LoVo (cell line): ENCODE results near the gene NECTIN4.
A peak's percentile ranks its signal among the peaks of the same experiment; 100 is the strongest.
"Not testable (repeated sequence)": the region's sequence is repeated elsewhere in the genome, so short reads cannot be mapped to it uniquely, and the experiment has no call there.

Experiments used
- DNase-seq: peaks from one replicate; pipeline ENCODE4 v3.0.0-alpha.2; 2016; ENCODE audit warnings: low spot score

NECTIN4 gene

DNA sequence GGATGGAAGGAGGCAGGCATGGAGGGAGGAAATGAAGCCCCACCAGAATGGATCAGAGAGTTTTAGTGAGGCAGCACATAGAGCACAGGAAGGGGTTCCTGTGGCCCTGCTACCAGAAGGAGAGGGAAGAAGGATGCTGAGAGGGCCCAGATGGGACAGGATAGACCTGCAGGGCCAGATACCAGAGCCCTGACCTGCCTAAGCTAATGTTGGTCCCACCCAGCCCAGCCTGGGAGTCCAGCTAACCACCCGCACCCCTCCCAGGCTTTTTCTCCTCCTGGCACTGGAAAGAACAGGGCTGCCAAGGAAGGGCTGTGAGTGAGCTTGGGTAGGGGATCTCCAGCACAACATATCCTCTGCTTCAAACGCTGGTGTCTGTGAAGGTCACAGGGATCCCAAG, 6.9 kb downstream of the NECTIN4 start:
- DNase-seq: no peak

DNA sequence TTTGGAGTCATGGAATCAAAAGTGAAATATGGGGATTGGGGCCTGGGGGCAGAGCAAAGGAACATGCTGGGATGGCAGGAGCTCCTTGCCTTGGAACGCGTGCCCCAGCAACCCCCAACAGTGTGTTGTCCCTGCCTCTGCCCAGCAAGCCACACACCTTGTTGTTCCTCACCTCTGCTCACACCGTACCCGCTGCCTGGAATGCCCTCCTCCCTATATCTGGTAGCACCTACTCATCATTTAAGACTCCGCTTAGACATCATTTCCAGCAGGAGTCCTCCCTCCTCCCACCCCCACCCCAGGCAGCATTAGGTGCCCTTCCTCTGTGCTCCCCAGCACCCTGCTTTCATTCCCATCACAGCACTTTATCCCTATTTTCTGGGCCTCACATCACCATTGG, 7.8 kb downstream of the NECTIN4 start:
- DNase-seq: no peak

DNA sequence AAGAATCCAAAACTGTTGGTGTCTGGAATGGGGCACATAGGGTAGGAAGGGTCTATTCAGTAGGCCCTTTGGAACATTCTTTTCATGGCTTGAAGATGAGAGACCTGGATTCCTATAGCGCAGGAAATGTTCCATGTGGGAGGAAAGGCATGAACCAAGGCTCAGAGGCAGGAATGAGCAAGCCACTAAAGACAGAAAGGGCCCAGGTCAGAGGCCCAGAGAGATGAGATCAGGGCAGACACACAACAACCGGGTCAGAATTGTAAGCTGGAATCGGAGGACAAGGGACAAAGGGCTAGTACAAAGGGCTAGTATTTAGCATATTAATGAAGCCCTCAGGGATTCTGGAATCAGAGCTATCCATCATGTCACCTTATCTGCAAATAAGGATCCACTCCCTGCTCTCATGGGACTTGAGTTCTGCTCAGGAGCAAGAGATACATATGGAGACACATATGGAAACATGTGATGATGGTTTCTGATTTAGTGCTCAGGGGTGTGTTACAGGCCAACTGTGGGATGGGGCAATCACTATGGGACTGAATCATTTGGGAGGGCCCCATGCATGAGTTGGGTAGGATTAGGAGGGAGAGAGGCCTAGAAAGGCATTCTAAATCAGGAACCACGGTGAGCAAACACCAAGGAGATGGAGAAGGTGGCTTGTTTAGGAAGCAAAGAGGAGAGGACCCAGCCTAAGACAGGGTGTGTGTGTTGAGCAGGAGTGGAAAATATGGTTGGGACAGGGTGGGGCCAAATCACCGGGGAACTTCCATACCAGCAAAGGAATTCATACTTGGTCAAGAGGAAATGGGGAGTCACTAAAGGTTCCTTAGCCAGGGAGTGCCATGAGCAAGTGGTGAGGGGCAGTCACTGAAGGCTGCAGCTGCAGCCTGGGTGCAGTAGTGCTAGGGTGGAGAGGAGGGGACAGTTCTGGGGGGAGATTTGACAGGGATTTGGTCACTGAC, 8.6 kb downstream of the NECTIN4 start:
- no peak for DNase-seq

DNA sequence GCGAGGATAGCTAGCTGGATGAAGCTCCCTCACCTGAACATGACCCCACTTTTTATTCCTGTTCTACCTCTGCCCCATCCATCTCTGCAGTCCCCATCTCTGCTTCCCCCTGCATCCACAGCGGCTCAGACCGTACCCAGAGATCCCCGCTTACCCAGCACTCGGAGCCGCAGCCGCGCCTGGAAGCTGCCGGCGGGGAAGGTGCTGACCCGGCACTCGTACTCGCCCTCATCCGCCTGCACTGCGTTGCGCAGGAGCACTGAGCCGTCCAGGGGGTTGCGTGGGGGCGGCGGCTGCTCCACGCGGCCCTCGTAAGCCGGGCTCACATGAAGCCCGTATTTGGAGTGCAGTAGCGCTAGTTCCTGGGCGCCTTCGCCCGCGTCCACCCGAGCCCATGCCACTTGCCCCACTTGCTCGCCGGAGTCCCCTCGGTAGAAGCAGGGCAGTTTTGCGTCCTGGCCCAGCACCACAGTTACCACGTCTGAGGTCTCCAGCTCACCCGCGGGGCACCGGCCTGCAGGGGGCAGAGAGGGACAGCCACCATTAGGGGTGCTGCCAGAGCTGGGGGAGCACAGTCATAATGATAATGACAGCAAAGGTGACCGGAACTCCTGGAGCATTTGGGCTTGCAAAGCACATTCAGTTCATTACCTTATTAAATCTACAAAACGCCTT, 9.8 kb downstream of the NECTIN4 start:
- no peak for DNase-seq

DNA sequence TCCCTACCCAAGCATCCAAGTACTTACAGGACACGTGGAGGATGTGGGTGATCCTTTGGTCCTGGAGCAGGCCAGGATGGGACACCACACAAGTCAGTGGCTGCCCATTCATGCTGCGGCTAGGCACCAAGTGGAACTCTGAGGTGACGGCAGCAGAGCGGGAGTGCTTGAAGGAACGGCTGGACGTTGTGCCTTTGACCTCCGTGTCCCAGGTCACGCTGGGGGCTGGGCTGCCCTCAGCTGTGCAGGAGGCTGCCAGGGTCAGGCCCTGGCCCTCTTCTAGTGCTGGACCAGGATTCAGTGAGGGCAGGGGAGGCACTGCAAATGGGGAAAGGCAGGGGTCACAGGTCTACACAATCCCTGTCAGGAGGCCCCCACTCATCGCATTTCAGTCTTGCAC, 11.9 kb downstream of the NECTIN4 start:
- DNase-seq: no peak

DNA sequence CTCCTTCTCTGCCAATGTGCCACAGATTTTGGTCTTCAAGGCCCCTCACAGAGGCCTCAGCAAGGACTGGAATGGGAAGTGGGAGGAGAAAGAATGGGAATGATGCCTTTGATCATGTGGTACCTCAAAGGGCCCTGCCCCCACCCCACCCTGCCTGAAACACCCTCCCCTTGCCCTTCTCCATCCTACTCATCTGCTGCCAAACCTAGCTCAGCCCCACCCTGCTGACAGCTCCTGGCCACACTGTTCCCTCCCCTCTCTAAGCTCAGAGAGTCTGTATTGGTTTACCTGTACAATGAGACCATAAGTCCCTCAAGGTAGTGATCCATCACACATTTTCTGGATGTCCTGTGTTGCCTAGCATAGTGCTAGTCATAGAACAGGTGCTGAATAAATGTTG, 12.9 kb downstream of the NECTIN4 start:
- DNase-seq: no peak

DNA sequence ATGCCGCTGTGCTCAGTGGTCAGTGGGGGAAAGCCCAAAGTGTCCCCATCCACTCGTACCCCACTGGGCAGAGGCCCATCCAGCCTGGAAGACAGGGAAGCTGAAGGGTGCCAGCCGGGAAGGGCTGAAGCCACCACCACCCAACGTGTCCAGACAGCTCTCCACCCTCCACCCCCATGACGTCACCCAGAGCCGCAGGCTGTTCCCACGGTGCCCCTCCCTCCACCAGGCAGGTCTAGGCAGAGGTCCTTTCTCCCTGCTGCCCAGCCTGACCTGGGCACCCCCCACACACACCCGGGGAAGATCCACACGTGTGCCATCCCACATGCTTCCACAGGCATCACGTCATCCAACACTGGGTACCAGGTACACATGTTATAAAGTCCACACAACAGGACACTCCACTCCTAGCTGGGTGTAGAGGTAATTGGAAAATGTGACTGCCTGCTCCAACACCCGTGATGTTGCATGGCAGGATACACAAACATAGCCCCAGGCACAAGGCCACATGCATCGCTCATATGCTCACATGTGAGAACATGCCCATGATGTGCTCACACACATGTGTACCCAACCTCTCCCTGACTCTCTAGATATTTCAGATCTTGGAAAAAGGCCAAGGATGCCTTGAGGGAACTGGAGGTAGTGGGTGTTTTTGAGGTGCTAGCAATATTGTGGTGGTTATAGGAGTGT, 14.5 kb downstream of the NECTIN4 start:
- DNase-seq: peak; percentile 48

DNA sequence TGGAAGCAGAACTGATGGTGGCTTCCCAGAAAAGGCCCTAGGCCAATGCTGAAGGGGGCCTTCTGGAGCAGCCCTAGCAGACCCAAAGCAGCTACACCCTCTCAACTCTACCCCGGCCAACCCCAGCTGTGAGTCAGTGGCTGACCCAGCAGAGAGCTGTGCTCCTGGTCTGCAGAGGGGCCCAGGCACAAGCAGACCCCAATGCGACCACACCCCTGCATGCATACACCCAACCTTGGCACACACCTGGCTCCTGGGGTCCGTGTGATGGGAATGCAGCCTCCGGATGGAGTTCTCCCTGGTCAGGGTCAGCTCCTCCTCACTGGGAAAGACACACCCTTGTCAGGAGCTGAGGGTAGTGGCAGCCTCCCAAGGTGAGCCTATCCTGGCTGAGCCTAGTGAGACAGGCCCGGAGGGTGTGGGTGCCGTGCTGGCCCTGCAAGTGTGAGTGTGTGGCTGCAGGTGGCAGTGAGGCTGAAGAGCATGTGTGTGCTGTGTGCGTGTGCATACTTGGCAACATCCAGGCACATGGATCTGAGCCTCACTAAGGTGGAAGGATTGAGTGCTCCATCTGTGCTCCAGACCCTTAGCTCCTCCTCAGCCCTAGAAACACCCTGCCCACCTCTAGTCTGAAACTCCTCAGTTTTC, 15.8 kb downstream of the NECTIN4 start:
- DNase-seq: peak; percentile 26

DNA sequence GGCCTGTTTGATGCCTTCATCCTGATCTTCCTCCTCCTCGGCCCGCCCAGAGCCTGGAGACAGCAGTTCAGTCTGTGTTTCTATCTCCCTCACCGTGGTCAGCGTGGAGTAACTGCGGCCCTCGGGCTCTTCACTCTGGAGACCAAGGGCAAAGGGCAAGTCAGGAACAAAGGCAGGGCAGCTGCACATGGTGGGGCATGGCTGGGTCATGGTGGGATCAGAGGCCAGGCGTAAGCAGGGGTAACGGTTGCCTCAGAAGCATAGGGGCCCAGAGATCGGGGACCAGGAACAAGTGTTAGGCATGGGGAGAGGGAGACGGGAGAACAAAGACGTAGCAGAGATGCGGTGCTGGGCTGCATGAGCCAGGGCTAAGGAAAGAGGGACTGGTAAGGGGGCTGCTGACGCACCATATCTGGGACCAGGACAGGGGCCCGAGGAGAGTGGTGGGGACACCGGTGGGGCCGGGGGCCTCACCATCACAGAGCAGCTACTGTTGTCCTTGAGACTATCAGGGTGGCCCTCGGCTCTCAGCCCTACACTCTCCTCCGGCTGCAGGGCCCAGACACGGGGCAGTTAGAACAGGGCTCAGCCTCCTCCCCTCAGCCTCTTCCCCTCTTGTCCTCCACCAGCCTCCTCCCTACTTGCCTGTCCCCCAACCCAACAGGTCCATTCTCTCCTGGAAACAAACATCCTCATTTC, 16.5 kb downstream of the NECTIN4 start:
- no peak for DNase-seq

DNA sequence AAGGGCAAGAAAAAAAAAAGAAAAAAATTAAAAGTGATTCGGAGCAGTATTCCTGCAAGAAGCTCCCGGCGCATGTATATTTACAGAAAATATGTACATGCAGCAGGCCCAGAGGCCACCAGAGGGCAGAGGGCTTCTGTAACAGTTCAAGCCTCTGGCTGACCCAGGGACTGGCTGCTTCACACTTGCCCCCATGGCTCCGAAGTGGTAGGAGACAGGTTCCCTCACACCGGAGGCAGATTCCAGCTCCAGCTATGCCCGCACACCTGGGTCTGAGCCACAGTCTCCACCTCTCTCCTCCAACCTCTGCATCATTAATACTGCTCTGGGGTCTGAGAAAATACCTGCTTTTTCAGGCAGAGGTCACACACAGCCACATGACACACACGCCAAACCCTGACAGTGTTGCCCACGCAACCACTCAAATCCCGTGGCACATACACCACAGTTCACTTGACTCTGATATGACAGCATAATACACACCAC, 17.4 kb downstream of the NECTIN4 start:
- DNase-seq: peak; percentile 25

DNA sequence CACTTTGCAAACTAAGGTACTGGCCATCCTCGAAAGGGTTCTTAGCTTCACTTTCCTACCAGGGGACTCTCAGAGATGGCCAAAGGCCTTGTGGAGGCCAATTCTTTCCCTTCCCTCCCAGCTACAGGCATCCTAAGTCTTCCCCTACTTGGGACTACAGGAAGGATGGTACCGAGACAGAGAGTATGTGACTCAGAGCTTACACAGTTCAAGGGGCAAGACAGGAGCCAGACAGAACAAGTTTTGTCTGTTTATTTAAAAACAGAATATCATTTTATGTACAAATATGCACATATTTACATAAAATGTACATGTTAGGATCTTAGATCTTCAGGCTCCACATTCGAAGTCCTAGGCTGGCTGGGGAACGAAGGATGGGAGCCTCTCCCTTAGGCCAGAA, 18.6 kb downstream of the NECTIN4 start:
- DNase-seq: no peak

DNA sequence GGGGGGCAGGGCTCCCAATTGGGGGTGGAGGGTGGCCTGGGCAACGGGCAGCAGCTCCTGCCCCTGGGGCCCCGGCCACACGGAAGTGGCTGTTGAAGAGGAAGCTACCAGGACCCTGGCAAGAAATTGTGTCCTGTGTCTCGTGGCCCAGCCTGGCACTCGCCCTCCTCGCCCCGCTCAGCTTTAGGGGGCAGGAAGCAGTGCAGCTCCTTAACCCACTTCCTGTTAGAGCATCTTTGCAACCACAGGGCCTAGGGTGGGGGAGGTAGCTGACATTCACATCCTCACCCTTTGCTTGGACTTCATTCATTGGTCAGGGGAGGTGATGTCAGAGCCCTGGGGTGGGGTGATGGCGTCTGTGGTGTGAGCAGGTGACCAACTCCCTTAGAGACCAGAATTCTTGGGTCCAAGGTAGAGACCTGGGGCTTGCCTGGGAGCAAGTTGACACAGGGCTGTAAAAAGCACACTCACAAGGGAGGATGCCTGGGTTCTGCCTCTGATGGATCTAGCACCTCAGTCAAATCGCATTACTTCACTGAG, 19.6 kb downstream of the NECTIN4 start, which contains the start of gene ARHGAP30:
ARHGAP30 (minus strand) TSS at position 161 of the 540 bp plus-strand sequence. CDS start 267 bp downstream, outside the sequence.
- DNase-seq: no peak

DNA sequence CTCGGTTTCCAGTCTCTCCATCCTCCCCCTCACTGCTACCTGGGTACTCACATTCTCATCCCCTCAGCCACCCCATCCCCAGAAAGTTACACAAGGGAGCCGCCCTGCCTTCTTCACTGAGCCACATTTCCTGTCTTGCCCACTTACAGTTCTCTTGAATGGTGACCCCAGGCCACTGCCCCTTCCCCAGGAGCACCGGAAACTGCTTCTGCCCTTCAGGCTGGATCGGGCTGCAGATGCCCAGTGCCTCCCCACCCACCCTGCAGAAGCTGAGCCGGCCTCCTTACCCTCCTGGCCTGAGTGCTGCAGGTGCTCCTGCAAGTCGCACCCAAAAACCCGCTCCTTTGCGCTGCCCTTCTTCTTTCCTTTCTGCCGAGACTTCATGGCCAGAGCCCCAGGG, 20.1 kb downstream of the NECTIN4 start:
- DNase-seq: no peak

DNA sequence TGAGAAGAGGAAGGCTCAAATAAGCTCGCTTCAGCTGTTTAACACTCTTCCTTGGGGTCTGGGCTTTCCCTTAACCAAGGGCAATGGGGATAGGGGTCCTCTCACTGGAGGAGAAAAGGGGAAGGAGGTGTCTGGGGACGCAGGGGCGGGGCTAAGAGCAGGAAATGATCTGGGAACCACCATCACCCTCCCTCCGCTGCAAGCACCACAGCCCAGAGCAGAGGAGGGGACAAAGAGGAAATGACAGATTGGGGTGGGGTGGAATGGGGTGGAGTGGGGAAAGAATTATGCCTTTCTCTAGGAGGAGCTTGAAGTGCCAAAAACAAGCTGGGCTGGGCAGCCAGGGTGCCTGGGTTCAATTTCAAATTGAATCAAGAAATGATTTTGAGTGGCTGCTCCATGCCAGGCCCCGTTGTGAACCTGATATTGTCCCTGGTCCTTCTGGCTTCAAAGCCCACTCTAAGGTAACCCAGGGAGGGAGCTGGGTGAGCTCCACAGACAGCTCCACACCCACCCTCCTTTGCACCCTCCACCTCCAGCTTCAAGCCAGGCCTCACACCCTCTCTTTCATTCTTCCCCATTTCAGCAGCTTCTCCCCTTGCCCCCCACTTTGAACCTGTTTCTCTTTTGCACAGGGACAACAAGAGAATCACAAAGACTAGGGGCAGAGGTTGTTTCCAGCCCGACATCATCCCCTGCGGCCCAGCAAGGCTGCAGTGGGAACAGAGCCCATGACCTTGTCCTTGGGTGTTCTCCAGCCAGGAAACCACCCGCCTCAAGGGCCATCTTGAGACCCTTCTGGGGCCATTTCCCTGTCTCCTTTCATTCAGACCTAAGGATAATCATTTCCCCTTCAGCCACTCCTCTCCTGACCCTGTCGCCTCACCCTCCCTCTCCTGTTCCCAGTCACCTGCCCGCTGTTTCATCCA, 20.8 kb downstream of the NECTIN4 start:
- no peak for DNase-seq

DNA sequence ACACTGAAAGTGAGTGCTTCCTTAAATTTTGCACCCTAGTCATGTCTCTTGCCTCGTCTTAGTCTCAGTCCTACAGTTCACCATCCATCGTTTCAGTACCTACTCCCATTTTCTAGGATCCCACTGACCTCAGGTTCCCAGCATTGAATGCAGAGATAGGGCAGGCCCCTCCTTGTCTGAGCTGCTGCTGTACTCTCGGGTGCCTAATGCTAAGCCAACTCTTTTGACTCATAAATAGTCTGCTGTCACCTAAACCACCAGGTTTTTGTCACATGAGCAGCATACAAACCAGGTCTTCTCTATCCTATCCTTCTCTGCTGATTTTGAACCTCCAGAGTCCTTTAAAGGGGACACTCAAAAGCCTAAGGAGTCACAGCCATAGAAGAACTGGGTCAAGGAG, 22.7 kb downstream of the NECTIN4 start:
- DNase-seq: no peak

DNA sequence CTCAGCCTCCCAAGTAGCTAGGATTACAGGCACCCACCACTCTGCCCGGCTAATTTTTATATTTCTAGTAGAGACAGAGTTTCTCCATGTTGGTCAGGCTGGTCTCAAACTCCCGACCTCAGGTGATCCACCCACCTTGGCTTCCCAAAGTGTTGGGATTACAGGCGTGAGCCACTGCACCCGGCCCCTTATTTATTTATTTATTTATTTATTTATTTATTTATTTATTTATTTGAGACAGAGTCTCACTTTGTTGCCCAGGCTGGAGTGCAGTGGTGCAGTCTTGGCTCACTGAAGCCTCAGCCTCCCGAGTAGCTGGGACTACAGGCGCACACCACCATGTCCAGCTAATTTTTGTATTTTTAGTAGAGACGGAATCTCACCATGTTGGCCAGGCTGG, 23.7 kb downstream of the NECTIN4 start:
- DNase-seq: not testable (repeated sequence)

DNA sequence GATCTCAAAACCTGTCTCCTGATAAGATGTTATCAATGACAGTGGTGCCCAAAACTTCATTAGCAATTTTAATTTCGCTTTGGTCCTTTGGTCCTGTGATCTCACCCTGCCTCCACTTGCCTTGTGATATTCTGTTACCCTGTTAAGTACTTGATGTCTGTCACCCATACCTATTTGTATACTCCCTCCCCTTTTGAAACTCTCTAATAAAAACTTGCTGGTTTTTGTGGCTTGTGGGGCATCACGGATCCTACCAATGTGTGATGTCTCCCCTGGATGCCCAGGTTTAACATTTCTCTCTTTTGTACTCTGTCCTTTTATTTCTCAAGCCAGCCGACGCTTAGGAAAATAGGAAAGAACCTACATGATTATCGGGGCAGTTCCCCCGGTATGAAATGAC, 25.4 kb downstream of the NECTIN4 start:
- not testable (repeated sequence) for DNase-seq

DNA sequence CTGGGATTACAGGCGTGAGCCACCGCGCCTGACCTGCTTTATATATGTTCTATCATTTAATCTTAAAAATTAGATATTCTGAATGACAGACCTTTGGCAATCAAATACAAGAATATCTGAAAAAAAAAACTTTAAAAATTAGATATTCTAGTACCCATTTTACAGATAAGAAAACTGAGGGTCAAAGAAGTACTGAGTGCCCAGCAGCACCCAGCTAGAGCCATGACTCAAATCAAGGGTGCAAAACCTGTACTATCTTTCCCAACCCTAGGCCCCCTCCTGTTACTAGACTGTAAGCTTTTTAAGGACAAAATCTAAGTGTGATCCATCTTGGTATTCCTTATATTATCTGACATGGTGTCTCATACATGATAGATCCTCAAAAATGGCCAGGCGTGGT, 27.9 kb downstream of the NECTIN4 start:
- DNase-seq: no peak

DNA sequence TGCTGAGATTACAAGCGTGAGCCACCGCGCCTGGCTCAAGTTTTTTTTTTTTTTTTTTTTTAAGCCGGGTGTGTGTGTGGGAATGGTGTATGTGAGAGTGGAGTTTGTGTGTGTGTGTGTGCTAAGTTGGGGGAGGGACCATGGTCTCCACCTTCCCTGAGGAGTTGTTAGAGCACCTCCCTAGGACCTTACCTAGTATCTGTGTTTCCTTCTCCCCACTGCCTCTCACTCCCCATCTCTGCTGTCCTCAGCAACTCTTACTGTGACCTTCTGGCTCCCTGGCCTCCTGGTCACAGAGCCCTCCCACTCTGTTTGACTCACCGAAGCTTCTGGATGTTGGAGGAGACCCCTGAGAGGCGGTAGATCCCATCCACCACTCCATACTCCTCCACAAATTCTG, 30.1 kb downstream of the NECTIN4 start:
- DNase-seq: no peak

DNA sequence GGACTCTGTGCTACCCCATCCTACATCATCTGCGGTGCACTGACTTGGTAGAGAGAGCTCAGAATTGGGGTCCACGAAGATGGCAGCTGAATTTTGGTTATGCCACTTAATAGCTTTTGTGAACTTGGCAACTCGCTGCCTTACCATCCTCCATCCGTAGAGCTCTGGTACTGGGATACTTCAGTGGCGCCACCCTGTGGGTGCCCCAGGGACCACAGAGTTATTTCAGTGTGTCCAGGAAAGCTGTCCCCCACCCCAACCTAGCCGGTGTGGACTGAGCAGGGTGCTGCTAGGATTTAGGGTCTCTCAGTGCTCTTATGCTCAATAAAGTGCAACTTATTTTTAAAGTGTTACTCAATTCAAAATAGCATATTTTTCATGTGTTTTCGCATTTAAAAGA, 34.6 kb downstream of the NECTIN4 start:
- DNase-seq: no peak
